Activated CD4-positive, alpha-beta T cell treated with anti-CD3 and anti-CD28 coated beads for 36 hours (primary cell): ENCODE measurements around the gene PEX13. TPM values are rescaled to one million over a fixed set of nuclear protein-coding genes. Genes with fewer than 3 reads are reported as not detected.
A peak's percentile ranks its signal among the peaks of the same experiment; 100 is the strongest.

Experiments used
- ATAC-seq: fragments of 200-7000 bp; cut with Tn5 transposase; one replicate; pipeline ENCODE4 v1.10.0; 2021; ENCODE audit warnings: mild to moderate bottlenecking, moderate library complexity
- CTCF ChIA-PET: fragments of 350-600 bp; sonication (Branson Sonifier 250); formaldehyde crosslinking; loops from one replicate; lab custom pipeline; 2021; ENCODE audit warnings: antibody characterized with exemption; lab: Charles Lee
- POLR2A ChIA-PET: fragments of 350-600 bp; sonication (Branson Sonifier 250); formaldehyde crosslinking; loops from one replicate; lab custom pipeline; 2021; ENCODE audit warnings: antibody characterized with exemption, inconsistent platforms; lab: Charles Lee
- DNase-seq: peaks from one replicate; pipeline ENCODE4 v3.0.0-alpha.2; 2020
- H3K27ac Mint-ChIP-seq: one replicate; pipeline ENCODE4 v1.8.0; 2021; ENCODE audit warnings: mixed read lengths
- H3K27me3 Mint-ChIP-seq: one replicate; pipeline ENCODE4 v1.8.0; 2021; ENCODE audit warnings: mixed read lengths
- H3K36me3 Mint-ChIP-seq: one replicate; pipeline ENCODE4 v1.8.0; 2021; ENCODE audit warnings: low read depth, mixed read lengths
- H3K4me1 Mint-ChIP-seq: one replicate; pipeline ENCODE4 v1.8.0; 2021; ENCODE audit warnings: mixed read lengths
- H3K4me3 Mint-ChIP-seq: one replicate; pipeline ENCODE4 v1.8.0; 2021; ENCODE audit warnings: mild to moderate bottlenecking, moderate library complexity, mixed read lengths
- H3K9me3 Mint-ChIP-seq: one replicate; pipeline ENCODE4 v1.8.0; 2021; ENCODE audit warnings: low read depth, mixed read lengths
- intact Hi-C, 2 experiments: fragments of 100-400 bp; cut with DNase I in 1 of 2; cut with micrococcal nuclease in 1 of 2; formaldehyde crosslinking; loops; one replicate each; pipeline versions ENCODE4 v1.14.2 to v1.15.1; 2022 to 2024; cut with DNase I, micrococcal nuclease
- total RNA-seq, 2 experiments: library from RNA; stranded (reverse); gene quantifications; one replicate each; pipeline ENCODE4 v1.2.3, GENCODE V29; 2021

The PEX13 gene
- 10 to 100 TPM; 14.4 to 19.9 TPM for total RNA-seq

DNA sequence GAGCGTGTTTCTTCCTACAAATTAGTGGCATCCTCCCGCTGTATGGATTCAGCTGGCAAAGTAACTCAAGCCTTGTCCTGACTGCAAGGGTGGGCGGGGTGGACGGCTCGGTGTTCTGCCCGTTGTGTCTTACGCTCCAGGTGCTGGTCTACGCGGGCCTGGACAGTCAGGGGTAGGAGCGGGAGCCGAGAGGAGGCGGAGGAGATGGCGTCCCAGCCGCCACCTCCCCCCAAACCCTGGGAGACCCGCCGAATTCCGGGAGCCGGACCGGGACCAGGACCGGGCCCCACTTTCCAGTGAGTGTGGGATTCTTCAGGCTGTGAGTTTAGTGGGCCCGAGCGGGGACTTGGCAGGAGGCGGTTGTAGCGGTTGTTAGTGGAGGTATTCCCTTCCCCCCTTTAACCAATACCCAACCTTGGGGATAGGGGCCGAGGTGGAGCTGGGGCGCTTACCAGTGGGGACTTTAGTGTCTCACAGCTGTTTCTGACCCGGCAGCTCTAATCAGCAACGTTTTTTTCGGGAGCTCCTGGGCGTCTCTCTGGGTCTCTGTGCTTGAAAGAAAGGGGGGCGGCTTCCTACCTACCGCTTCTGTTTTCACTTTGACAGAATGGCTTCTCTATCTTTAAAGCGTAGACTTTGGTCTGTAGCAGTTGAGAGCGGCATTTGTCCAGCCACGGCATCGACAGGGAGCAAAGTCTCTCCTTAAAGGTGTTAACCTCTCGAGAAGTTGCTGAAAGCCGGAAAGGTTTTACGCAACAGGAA, at the start of gene PEX13, which contains the start of gene PUS10:
Gene PEX13 (plus strand): TSS at position 165 of the 762 bp plus-strand sequence. CDS start 40 bp downstream, at position 205.
Gene PUS10 (minus strand): TSS at position 700 of the 762 bp plus-strand sequence. CDS start 6,365 bp downstream, outside the sequence.
- ChIA-PET POLR2A (no interaction called here), CTCF (interaction anchor here (0.7 to 1.4 kb wide), 4 partner anchors 13 to 517 kb away, joined by 3 to 4 read pairs (median 4); partner anchors contain the start of gene PAPOLG)
- peak within 1 kb of the TSS; percentile 95 for H3K27ac Mint-ChIP-seq
- H3K9me3 Mint-ChIP-seq, result no peaks in the 10 kb centered on the region
- peak within 1 kb of the TSS; percentile 98 for H3K4me3 Mint-ChIP-seq
- peaks cover 29% of the 10 kb centered on the region for H3K4me1 Mint-ChIP-seq
- peak; percentile 88 for ATAC-seq
- peak; percentile 85 for DNase-seq
- H3K27me3 Mint-ChIP-seq, result no peaks in the 10 kb centered on the region
- intact Hi-C loops, result loop anchor here (1.0 to 5.0 kb wide), 17 partner anchors 40 to 837 kb away; partner anchors contain the start of genes FAM161A (in 2 of the 2), SANBR (in 2 of the 2), PAPOLG (in 1 of the 2) and REL (in 1 of the 2)
- peaks cover 16% of the 10 kb centered on the region for H3K36me3 Mint-ChIP-seq

GRCh38 chr2:60972889-60973656, 44.4 kb upstream of the PEX13 start:
- ATAC-seq (no peak), DNase-seq (no peak)
- intact Hi-C loops, result no loop called here
- Mint-ChIP-seq H3K36me3 (peaks cover 2% of the 10 kb centered on the region), H3K4me1 (peaks cover 41% of the 10 kb centered on the region), H3K27ac (no peak overlapping the region), H3K9me3 (no peaks in the 10 kb centered on the region), H3K4me3 (no peak overlapping the region), H3K27me3 (no peaks in the 10 kb centered on the region)
- ChIA-PET POLR2A (no interaction called here), CTCF (interaction anchor here (0.8 to 3.4 kb wide), 4 partner anchors 9 to 166 kb away, joined by 3 to 22 read pairs (median 4); no protein-coding TSS in a partner anchor)

GRCh38 chr2:60973705-60974104, 43.8 kb upstream of the PEX13 start:
- DNase-seq (no peak), ATAC-seq (no peak)
- Mint-ChIP-seq H3K27ac (no peak overlapping the region), H3K4me1 (peaks cover 42% of the 10 kb centered on the region), H3K9me3 (no peaks in the 10 kb centered on the region), H3K4me3 (no peak overlapping the region), H3K36me3 (peaks cover 2% of the 10 kb centered on the region), H3K27me3 (no peaks in the 10 kb centered on the region)
- intact Hi-C loops, result no loop called here
- ChIA-PET CTCF (interaction anchor here (0.9 to 3.4 kb wide), 4 partner anchors 10 to 167 kb away, joined by 3 to 22 read pairs (median 4); no protein-coding TSS in a partner anchor), POLR2A (no interaction called here)

- no peak overlapping the region for H3K27ac Mint-ChIP-seq
- intact Hi-C loops, result no loop called here
- POLR2A ChIA-PET, result interaction anchor here (0.7 kb wide), 1 partner anchor 93 kb away, joined by 4 read pairs; the partner anchor contains the start of gene REL
- CTCF ChIA-PET, result interaction anchor here (0.5 to 3.4 kb wide), 4 partner anchors 11 to 24 kb away, joined by 3 to 22 read pairs (median 3); no protein-coding TSS in a partner anchor
- no peak for DNase-seq
- H3K4me1 Mint-ChIP-seq, result peaks cover 47% of the 10 kb centered on the region
- H3K9me3 Mint-ChIP-seq, result no peaks in the 10 kb centered on the region
- no peak overlapping the region for H3K4me3 Mint-ChIP-seq
- no peaks in the 10 kb centered on the region for H3K27me3 Mint-ChIP-seq
- peaks cover 2% of the 10 kb centered on the region for H3K36me3 Mint-ChIP-seq
- no peak for ATAC-seq
These were observed 42.9 kb upstream of the PEX13 start for GRCh38 chr2:60974652-60975051.

- intact Hi-C loops, result loop anchor here (2.0 kb wide), 3 partner anchors 94 to 104 kb away; partner anchors contain the start of gene REL (in 1 of the 2)
These were observed 41.2 kb upstream of the PEX13 start for GRCh38 chr2:60976256-60976850.

GRCh38 chr2:60976875-60977561, 40.5 kb upstream of the PEX13 start:
- H3K9me3 Mint-ChIP-seq, result no peaks in the 10 kb centered on the region

More at GRCh38 chr2:60976256-60976850, 41.2 kb upstream of the PEX13 start:
- Mint-ChIP-seq H3K4me3 (no peak overlapping the region), H3K4me1 (peaks cover 49% of the 10 kb centered on the region), H3K27me3 (no peaks in the 10 kb centered on the region), H3K9me3 (no peaks in the 10 kb centered on the region), H3K36me3 (peaks cover 2% of the 10 kb centered on the region), H3K27ac (peak overlapping the region; percentile 31)
- ChIA-PET CTCF (interaction anchor here (1.2 to 3.4 kb wide), 3 partner anchors 12 to 171 kb away, joined by 4 to 22 read pairs (median 8); no protein-coding TSS in a partner anchor), POLR2A (no interaction called here)
- DNase-seq (no peak), ATAC-seq (no peak)

DNA sequence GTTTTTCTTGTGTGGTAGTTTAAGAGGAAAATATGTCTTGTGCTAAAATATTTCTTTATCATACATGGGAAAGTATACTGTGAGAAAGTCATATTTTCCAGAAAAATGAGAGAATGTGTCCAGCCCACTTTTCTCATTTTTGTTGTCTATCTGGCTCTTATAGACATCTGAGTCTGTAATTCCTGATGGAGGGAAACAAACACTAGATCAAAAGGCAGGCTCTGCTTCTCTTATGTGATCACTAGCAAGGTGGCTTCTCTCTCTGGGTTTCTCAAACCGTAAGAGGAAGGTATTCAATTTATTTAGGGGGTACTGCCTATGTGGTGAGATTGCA, 40.0 kb upstream of the PEX13 start:
- DNase-seq (peak; percentile 5), ATAC-seq (peak; percentile 63)
- POLR2A ChIA-PET, result interaction anchor here (0.7 kb wide), 1 partner anchor 95 kb away, joined by 3 read pairs; no protein-coding TSS in a partner anchor
- peak overlapping the region; percentile 86 for H3K27ac Mint-ChIP-seq
- peaks cover 40% of the 10 kb centered on the region for H3K4me1 Mint-ChIP-seq
- intact Hi-C loops, result loop anchor here (1.0 to 2.0 kb wide), 9 partner anchors 40 to 170 kb away; partner anchors contain the start of genes PEX13 (in 1 of the 2) and REL (in 1 of the 2)
- H3K9me3 Mint-ChIP-seq, result no peaks in the 10 kb centered on the region
- CTCF ChIA-PET, result interaction anchor here (1.7 kb wide), 1 partner anchor 172 kb away, joined by 8 read pairs; no protein-coding TSS in a partner anchor
- H3K36me3 Mint-ChIP-seq, result peaks cover 2% of the 10 kb centered on the region
- peak overlapping the region; percentile 2 for H3K4me3 Mint-ChIP-seq
- no peaks in the 10 kb centered on the region for H3K27me3 Mint-ChIP-seq

More at GRCh38 chr2:60976875-60977561, 40.5 kb upstream of the PEX13 start:
- H3K4me3 Mint-ChIP-seq, result peak overlapping the region; percentile 2
- DNase-seq (peak; percentile 53), ATAC-seq (peak; percentile 94)
- ChIA-PET CTCF (interaction anchor here (1.2 to 1.7 kb wide), 2 partner anchors 24 to 172 kb away, joined by 4 to 8 read pairs; no protein-coding TSS in a partner anchor), POLR2A (interaction anchor here (0.7 kb wide), 1 partner anchor 94 kb away, joined by 3 read pairs; no protein-coding TSS in a partner anchor)
- H3K27me3 Mint-ChIP-seq, result no peaks in the 10 kb centered on the region
- peaks cover 44% of the 10 kb centered on the region for H3K4me1 Mint-ChIP-seq
- H3K27ac Mint-ChIP-seq, result peak overlapping the region; percentile 86
- peaks cover 2% of the 10 kb centered on the region for H3K36me3 Mint-ChIP-seq
- intact Hi-C loops, result loop anchor here (1.0 to 2.0 kb wide), 9 partner anchors 40 to 170 kb away; partner anchors contain the start of genes PEX13 (in 1 of the 2) and REL (in 1 of the 2)

- no peak overlapping the region for H3K27ac Mint-ChIP-seq
- CTCF ChIA-PET, result interaction anchor here (0.6 kb wide), 1 partner anchor 17 kb away, joined by 3 read pairs; no protein-coding TSS in a partner anchor
- no peaks in the 10 kb centered on the region for H3K27me3 Mint-ChIP-seq
- intact Hi-C loops, result no loop called here
- no peaks in the 10 kb centered on the region for H3K9me3 Mint-ChIP-seq
- DNase-seq (no peak), ATAC-seq (no peak)
- peaks cover 2% of the 10 kb centered on the region for H3K36me3 Mint-ChIP-seq
- POLR2A ChIA-PET, result no interaction called here
- H3K4me3 Mint-ChIP-seq, result no peak overlapping the region
- H3K4me1 Mint-ChIP-seq, result peaks cover 39% of the 10 kb centered on the region
These were observed 38.3 kb upstream of the PEX13 start for GRCh38 chr2:60979231-60979630.

- ATAC-seq (no peak), DNase-seq (no peak)
- ChIA-PET CTCF (interaction anchor here (0.8 to 1.0 kb wide), 2 partner anchors 9 to 1232 kb away, joined by 3 read pairs; no protein-coding TSS in a partner anchor), POLR2A (no interaction called here)
- H3K27me3 Mint-ChIP-seq, result no peaks in the 10 kb centered on the region
- H3K4me3 Mint-ChIP-seq, result no peak overlapping the region
- no peaks in the 10 kb centered on the region for H3K36me3 Mint-ChIP-seq
- no peak overlapping the region for H3K27ac Mint-ChIP-seq
- intact Hi-C loops, result no loop called here
- no peaks in the 10 kb centered on the region for H3K9me3 Mint-ChIP-seq
- H3K4me1 Mint-ChIP-seq, result peaks cover 38% of the 10 kb centered on the region
These were observed 37.3 kb upstream of the PEX13 start for GRCh38 chr2:60980071-60980815.
